ENCODE measurements around the gene RIPOR3.
"Not testable (repeated sequence)": the region's sequence is repeated elsewhere in the genome, so short reads cannot be mapped to it uniquely, and the experiment has no call there.

The RIPOR3 gene

GRCh38 chr20:50572938-50573777 lies 118.2 kb downstream of the RIPOR3 start:
- no peak for DNase-seq (ENCODE audit: low read depth)

GRCh38 chr20:50571466-50571865 lies 119.9 kb downstream of the RIPOR3 start:
- DNase-seq (ENCODE audit: low read depth), result no peak

DNA sequence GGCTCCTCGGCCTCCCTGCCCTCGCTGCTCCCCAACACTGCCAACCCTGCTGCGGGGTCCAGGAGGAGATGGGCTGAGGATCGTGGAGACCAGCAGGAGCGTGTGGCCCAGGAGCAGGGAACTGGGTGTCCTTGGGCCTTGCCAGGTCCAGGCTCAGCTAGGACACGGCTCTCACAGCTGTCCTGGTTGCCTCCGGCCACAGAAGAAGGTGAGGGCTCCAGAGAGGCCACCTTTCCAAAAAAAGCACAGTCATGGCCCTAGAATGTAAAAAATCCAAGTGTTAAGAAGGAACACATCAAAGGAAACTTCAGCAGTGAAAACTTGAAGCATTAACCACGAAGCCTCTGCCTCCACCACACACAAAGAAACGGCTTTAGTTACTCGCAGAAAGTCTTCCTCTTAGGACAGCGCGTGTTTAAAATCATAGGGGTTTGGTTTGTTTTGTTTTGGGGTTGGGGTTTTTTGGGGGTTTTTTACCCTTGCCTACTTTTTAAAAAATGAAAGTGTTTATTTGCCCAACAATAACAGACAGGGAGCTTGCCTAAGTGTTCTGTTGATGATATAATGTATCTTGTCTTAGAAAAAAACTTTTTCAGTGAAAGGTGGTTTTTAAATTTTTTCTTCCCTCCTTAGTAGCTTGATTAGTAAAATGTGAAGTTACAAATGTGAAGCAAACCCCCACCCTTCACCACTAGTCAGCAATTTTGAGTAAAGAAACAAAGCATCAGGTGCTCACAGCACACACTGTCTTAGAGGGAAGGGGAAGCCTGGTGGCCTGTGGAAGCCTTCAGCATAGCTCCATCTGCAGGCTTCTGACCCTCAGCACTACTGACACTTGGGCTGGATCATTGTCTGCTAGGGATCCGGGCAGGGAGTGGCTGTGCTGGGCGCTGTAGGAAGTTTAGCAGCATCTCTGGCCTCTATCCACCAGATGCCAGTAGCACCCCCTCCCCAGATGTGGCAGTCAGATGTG lies 121.2 kb downstream of the RIPOR3 start:
- peak; percentile 64 for DNase-seq (ENCODE audit: low read depth)

- not testable (repeated sequence) for DNase-seq (ENCODE audit: low read depth)
These were observed 121.9 kb downstream of the RIPOR3 start for GRCh38 chr20:50569487-50569863.

DNA sequence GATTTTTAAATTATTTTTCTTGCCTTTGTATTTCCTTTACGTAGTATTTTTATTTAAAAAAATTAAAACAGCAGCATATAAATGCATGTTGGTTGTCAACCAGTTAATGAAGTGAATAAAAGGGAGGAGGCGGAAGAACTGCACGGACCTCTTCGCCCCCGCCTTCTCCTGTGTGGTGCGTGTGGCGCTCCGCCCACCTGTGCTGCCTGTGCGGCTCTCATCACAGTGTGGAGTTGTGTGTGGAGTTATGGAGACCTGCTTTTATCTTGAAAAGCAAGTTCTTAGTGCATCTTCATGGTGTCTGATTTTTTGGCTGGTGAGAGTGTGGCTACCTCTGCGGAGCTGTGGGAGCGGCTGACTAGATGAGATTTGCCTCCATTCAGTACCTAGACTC lies 122.8 kb downstream of the RIPOR3 start:
- DNase-seq (ENCODE audit: low read depth), result no peak

- no peak for DNase-seq (ENCODE audit: low read depth)
These were observed 123.3 kb downstream of the RIPOR3 start for GRCh38 chr20:50567860-50568548.

DNA sequence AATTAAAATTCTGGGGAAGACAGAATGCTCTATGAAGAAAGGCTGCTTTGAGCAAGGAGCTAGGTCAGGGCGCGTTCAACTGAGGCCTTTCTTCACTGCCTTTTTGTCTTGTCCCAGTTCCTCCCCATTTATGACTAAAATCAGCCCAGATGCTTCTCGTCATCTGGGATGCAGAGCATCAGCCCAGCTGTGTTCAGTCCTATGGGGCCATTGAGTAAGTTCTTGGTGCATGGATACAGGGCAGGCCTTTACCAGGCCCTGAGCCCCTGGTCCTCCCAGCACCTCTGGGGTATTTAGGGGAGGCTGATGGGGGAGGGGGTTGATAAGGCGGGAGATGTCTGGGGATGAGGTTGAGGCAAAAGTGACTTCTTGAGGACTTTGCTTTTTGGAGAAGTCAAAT lies 125.5 kb downstream of the RIPOR3 start:
- no peak for DNase-seq (ENCODE audit: low read depth)

- DNase-seq (ENCODE audit: low read depth), result no peak
These were observed 126.0 kb downstream of the RIPOR3 start for GRCh38 chr20:50565383-50565782.

DNA sequence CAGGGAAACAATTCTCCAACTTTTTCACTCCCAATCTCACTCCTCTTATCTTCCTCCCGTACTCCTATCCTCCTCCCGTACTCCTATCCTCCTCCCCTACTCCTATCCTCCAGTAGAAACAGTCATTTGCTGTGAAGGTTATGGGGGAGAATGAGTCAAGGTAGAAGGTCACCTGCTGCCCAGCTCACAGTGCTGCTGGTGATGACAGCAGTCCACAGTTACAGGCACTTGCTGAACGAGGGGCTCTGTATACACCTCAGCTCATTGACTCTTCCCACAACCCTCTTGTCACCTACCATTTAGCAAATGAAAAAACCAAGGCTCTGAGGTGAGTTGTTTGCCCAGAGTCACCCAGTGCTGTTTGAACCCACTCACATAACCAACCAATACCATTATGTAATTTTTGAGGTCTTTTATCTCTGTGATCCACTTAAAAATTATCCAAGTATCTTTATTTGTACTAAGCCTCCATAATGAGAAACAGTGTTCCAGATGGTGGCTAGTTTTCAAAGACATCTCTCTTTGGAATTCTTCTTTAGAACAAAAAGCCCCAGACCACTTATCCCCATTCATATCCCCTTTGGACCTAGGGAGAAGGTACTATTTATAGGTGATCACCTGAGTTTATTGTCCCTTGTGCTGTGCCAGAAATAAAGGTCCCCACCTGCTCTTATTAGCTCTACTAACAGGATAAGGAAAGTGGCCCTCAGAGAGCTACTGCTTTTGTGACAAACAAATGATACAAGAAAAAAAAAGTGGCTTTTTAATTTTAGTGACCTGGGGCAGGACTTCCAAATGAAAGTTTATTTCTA lies 128.0 kb downstream of the RIPOR3 start:
- no peak for DNase-seq (ENCODE audit: low read depth)

DNA sequence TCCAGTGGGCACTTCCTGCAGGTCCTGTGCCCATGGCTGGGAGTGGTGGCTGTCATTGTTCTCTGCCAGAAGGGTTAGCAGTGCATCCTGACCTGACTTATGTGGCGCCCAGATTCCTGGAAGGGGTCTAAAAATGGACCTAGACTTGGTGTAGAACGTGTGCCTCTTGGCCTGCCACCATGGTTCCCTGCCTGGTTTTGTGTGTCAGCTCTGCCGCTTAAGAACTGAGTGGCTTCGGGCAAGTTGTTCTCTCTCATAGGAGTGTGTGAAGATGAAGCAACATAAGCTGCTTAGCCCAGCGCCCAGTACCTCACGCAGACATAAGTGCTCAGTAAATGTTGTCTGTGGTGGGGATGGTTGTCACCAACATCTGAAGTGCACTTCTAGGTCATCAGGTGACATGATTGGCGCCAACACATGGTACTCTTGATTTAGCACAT lies 129.1 kb downstream of the RIPOR3 start:
- no peak for DNase-seq (ENCODE audit: low read depth)

- peak; percentile 100 for DNase-seq (ENCODE audit: low read depth)
These were observed 129.8 kb downstream of the RIPOR3 start for GRCh38 chr20:50561379-50562078.

DNA sequence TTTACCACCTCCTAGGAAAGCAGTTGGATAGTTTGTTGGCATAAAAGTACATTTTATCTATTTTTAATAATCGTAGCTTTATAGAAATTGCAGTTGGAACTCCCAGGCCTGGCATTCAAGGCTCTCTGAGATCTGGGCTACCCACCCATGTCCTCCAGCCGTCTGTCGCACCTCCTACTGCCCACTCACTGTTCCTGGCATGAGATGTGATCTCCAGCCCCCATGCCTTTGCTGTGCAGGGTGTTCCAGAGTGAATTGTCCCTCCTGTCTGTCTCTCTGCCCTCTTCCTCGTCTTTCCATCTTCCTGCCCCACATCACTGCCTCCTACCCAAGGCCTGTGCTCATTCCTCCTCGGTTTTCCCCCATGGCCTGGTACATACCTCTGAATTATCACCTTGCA lies 130.5 kb downstream of the RIPOR3 start:
- peak; percentile 37 for DNase-seq (ENCODE audit: low read depth)

GRCh38 chr20:50559856-50560638 lies 131.3 kb downstream of the RIPOR3 start:
- DNase-seq (ENCODE audit: low read depth), result no peak

DNA sequence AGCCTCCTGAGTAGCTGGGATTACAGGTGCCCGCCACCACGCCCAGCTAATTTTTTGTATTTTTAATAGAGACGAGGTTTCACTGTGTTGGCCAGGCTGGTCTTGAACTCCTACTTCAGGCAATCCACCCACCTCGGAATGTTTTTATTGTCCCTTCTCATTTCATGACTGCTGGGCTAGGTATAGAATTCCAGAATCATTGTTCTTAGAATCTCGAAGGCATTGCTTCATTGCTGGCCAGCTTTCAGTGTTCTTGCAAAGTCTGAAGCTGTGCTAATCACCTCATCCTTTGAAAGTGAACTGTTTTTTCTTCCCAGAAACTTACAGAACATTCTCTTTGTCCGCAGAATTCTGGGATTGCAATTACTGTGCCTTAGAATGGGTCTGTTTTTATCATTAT lies 132.2 kb downstream of the RIPOR3 start:
- DNase-seq (ENCODE audit: low read depth), result no peak

- peak; percentile 98 for DNase-seq (ENCODE audit: low read depth)
These were observed 132.8 kb downstream of the RIPOR3 start for GRCh38 chr20:50558483-50558925.

GRCh38 chr20:50557549-50558134 lies 133.7 kb downstream of the RIPOR3 start:
- no peak for DNase-seq (ENCODE audit: low read depth)

DNA sequence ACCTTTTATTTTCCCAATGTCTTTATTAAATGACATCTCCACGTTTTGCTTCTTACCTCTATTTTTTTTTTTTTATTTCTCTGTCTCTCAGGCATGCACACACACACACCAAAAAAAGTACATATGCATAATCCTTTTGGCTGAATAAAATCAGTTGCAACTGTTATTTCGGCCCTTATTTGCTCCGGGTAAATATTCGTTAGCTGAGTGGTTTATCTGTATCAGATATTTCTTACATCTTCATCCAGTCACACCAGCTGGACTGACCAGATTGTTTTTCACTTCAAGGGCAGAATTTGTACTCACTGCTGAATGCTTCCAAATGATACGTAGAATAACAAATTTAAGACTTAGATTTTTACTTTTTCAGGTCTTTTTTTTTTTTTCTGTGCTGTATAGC lies 135.7 kb downstream of the RIPOR3 start:
- DNase-seq (ENCODE audit: low read depth), result no peak

DNA sequence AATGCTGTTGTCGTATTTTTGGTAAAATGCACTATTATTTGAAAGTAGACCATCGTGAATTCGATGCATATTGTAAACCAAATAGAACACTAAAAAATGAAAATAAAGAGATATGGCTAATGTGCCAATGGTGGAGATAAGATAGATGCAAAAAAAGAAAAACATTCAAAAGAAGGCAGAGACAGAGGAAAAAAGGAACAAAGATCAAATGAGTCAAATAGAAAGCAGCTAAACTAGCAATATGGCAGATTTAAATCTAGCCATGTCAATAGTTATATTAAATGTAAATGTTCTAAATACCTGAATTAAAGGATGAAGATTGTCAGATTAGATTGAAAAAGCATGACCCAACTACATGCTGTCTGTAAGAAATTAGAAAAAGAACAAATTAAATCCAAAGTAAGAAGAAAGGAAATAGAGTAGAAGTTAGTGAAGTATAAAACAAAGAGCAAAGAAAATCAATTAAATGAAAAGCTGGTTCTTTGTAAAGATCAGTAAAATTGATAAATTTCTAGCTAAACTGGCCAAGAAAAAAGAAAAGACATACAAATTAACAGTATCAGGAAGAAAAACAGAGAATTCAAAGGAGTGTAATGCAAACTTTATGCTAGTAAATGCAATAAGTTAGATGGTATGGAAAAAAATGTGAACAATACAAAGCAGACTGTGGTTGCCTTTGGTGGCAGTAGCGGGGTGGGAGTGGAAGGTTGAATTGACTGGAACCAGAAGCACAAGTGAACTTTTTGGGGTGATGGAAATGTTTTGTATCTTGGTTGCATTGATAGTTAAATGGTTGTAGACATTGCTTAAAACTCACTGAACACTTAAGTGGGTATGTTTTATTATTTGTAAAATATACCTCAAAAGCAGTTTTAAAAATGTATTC lies 136.4 kb downstream of the RIPOR3 start:
- no peak for DNase-seq (ENCODE audit: low read depth)

All from ELR (cell line).